Vagina (tissue), 2 donors: ENCODE data around the gene PTPRD.

Experiments
- CTCF ChIP-seq, 3 experiments: fragments of 450-650 bp in 2 of 3; fragments of 200-600 bp in 1 of 3; sonication (generic) in 1 of 3; IDR thresholded peaks; one replicate each; pipeline ENCODE4 v1.5.1; 2017 to 2019; ENCODE audit warnings: antibody characterized with exemption in 3 of 3, mild to moderate bottlenecking in 2 of 3, moderate library complexity in 2 of 3
- POLR2A ChIP-seq, 2 donors: fragments of 450-650 bp; IDR thresholded peaks; one replicate each; pipeline ENCODE4 v1.6.1; 2017; ENCODE audit warnings: antibody characterized with exemption in 2 of 2, mild to moderate bottlenecking in 2 of 2, moderate library complexity in 2 of 2
- POLR2AphosphoS5 ChIP-seq, 2 donors: sonication (generic); formaldehyde crosslinking; IDR thresholded peaks; one replicate each; pipeline ENCODE4 v1.9.0; 2017; ENCODE audit warnings: antibody characterized with exemption in 2 of 2, mild to moderate bottlenecking in 2 of 2, low read depth in 1 of 2; ENCODE audit not compliant: insufficient read depth in 1 of 2

- no peak for TF ChIP-seq CTCF (IDR thresholded peaks at IDR 0.05)
- TF ChIP-seq POLR2AphosphoS5 (IDR thresholded peaks at IDR 0.05; ENCODE audit: insufficient read depth in 1 of 2, low read depth in 1 of 2), result no peak
- TF ChIP-seq POLR2A (IDR thresholded peaks at IDR 0.05), result no peak
Observed at GRCh38 chr9:8857068-8857925, 1755.5 kb downstream of the PTPRD start.
